Astrocyte of the hippocampus (primary cell): ENCODE data around the gene CH25H.
A peak's percentile ranks its signal among the peaks of the same experiment; 100 is the strongest.
"Not testable (repeated sequence)": the region's sequence is repeated elsewhere in the genome, so short reads cannot be mapped to it uniquely, and the experiment has no call there.

Source experiments
- DNase-seq: peaks from one replicate; pipeline ENCODE4 v3.0.0; 2011; ENCODE audit warnings: low read depth, low spot score

Gene CH25H

DNA sequence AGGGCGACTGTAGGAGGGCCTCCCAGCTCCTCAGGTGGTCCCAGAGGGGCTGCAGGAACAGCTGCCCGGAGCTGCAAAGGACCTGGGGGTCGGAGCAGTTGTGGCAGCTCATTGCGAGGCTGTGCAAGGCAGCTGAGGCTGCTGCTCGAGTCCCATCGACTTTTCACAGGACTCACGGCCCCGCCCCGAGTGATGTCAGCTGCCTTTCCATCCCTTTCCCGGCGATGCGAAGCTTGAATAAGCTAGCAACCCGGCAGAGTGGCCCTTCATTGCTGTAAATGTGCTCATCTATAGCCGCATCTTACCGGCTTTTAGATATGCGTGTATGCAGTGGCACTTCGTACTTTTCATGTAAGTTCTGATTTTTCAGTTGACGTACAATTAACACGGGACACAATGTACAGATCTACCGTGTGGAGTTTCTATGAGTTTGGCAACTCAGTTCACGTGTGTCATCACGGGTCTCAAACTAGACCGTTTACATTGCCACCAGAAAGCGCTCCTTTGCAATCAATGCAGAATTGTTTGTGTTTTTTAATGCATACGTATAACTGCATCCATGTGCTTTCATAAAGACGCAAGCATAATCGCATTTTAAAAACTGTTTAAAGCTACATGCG, at the start of gene CH25H:
Gene CH25H (minus strand): TSS at position 137 of the 620 bp plus-strand sequence. CDS start 25 bp downstream, at position 112.
- DNase-seq, result peak; percentile 87

- DNase-seq, result no peak
Measured at GRCh38 chr10:89256340-89256739, 49.2 kb upstream of the CH25H start.

GRCh38 chr10:89255793-89256192, 48.7 kb upstream of the CH25H start:
- DNase-seq, result no peak

- not testable (repeated sequence) for DNase-seq
Measured at GRCh38 chr10:89255091-89255579, 48.0 kb upstream of the CH25H start.

DNA sequence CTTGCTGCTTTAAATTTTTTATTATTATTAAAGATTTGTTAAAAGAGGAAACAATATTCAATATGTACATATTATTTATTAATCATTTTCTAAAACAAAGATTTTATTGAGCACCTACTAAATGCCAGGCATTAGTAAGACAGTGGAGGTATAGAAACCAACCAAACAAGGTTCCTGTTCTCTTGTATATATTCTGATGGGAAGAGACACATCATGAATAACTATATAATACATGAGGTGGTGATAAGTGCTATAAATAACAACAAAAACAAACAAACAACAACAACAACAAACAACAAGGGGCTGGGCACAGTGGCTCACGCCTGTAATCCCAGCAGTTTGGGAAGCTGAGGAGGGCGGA, 45.1 kb upstream of the CH25H start:
- DNase-seq, result no peak

DNA sequence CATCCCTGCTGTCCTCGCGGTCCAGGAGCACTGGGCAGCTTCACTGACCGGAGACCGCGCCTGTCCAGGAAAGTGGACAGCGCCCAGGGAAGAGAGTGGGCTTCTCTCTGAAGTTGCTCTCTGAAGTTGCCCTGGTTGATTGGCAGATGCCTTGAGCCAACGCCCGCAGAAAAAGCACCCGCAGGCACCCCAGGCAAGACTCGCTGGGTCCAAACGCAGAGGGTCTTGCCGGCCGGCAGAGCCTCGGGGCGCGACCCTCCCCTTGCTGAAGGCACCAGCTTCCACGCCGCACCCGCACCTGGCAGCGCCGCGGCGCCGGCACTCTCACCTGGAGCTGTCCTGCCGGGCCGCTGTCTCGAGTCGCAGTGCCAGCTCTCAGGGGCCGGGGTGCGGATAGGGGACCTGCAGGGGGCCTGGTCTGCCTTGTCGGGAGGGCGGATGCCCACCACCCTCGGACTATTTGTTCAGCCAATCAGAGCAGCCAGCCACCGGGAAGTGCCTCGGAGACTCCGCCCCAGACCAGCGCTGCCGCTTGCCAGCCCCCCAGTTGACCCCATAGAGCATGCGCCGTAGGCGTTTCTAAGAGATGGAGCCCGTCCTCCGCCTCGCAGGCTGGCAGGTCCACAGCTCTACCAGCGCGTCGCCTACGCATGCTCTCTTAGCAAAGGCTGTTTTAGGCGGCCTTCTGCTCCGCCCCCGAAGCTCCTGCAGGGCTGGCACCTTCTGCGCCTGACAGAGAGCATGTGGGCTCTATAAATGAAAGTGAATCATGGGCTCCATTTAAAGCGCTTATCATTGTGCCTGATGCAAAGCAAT, 44.5 kb upstream of the CH25H start, which contains the start of gene LIPA:
Gene LIPA (minus strand): TSS at position 367 of the 816 bp plus-strand sequence. CDS start 4,127 bp downstream, outside the sequence.
- peak; percentile 99 for DNase-seq

GRCh38 chr10:89250865-89251408, 43.8 kb upstream of the CH25H start:
- no peak for DNase-seq

GRCh38 chr10:89248990-89249389, 41.9 kb upstream of the CH25H start:
- DNase-seq, result no peak

DNA sequence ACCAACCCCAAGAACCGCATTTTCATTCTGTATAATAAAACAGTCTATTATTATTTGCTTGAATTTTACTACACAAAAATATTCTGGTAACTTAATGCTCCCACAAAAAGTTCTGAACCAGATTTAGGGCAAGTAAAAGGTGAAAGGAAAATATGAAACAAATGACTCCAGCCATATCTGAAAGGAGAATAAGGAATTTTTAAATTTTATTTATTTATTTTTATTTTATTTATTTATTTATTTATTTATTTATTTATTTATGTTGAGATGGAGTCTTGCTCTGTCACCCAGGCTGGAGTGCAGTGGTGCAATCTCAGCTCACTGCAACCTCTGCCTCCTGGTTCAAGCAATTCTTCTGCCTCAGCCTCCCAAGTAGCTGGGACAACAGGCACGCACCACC, 40.5 kb upstream of the CH25H start:
- not testable (repeated sequence) for DNase-seq

DNA sequence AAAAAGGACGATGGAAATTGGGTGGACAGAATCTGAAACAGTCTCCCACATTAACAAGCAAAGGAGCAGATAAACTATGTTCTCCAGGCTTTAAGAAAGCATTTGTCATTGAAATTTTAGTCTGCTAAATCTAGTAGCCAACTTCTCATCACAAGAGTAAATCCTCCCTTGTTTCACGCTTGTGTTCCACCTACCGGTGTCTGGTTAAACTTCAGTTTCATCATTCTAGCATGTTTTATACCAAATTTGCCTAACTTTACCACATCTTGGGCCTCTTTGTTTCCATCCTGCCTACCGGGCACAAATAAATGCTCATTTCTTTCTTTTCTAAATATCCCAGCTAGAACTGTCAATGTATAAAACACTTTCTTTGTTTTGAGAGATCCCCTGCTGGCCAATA, 38.7 kb upstream of the CH25H start:
- no peak for DNase-seq

- DNase-seq, result no peak
Measured at GRCh38 chr10:89242840-89243568, 35.9 kb upstream of the CH25H start.

- DNase-seq, result no peak
Measured at GRCh38 chr10:89242345-89242684, 35.2 kb upstream of the CH25H start.

GRCh38 chr10:89241486-89242344, 34.6 kb upstream of the CH25H start:
- no peak for DNase-seq

GRCh38 chr10:89241026-89241425, 33.9 kb upstream of the CH25H start:
- no peak for DNase-seq

- DNase-seq, result no peak
Measured at GRCh38 chr10:89240519-89240918, 33.4 kb upstream of the CH25H start.

- DNase-seq, result no peak
Measured at GRCh38 chr10:89238956-89239644, 32.0 kb upstream of the CH25H start.

- no peak for DNase-seq
Measured at GRCh38 chr10:89237849-89238248, 30.7 kb upstream of the CH25H start.

DNA sequence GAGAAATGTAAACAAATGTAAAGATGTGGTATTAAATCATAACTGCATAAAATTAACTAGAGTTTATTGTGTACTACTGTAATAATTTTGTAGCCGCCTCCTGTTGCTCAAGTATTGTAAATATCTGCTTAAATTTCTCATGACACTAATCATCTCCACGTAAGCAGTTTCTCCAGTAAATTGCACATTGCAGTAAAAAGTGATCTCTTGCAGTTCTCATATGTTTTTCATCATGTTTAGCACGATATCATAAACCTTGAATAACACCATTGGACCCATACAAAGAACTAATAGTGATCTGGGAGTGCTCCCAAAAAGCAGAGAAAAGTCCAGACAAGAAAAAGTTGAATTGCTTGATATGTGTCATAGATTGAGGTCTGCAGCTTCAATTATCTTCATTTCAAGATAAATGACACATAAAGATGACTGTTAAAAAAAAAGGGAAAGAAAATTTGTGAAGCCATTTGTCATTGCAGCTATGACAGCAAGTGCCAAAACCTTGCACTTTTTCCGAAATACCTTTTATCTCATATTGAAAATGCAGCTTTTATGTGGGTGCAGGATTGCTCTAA, 29.2 kb upstream of the CH25H start:
- no peak for DNase-seq

- DNase-seq, result no peak
Measured at GRCh38 chr10:89235073-89235798, 28.1 kb upstream of the CH25H start.
